Neuronal stem cell (in vitro differentiated cells): ENCODE results near the gene ANKRD22.

Source experiments
- DNase-seq: peaks from one replicate; pipeline ENCODE4 v3.0.0-alpha.2; 2013; ENCODE audit warnings: low spot score
- H2AFZ ChIP-seq: one replicate; pipeline ENCODE4 v1.6.1; 2013; ENCODE audit warnings: mild to moderate bottlenecking, low read length, inconsistent platforms
- H2AK5ac ChIP-seq: 2 replicates; pipeline ENCODE4 v1.6.1; 2013; ENCODE audit warnings: low read depth, mild to moderate bottlenecking, inconsistent platforms, low read length, moderate library complexity, mixed read lengths
- H2BK120ac ChIP-seq: 2 replicates; pipeline ENCODE4 v1.6.1; 2013; ENCODE audit warnings: low read depth, mild to moderate bottlenecking, inconsistent platforms, low read length, moderate library complexity, mixed read lengths
- H2BK12ac ChIP-seq: one replicate; pipeline ENCODE4 v1.6.1; 2013; ENCODE audit warnings: low read length, inconsistent platforms
- H2BK15ac ChIP-seq: 2 replicates; pipeline ENCODE4 v1.6.1; 2013; ENCODE audit warnings: mild to moderate bottlenecking, low read length, inconsistent platforms, mixed read lengths
- H2BK5ac ChIP-seq: one replicate; pipeline ENCODE4 v1.6.1; 2013; ENCODE audit warnings: inconsistent platforms, mild to moderate bottlenecking, low read length, moderate library complexity
- H3K14ac ChIP-seq: one replicate; pipeline ENCODE4 v1.6.1; 2013; ENCODE audit warnings: low read length, inconsistent platforms
- H3K18ac ChIP-seq: 2 replicates; pipeline ENCODE4 v1.6.1; 2013; ENCODE audit warnings: low read length, inconsistent platforms
- H3K23ac ChIP-seq: 2 replicates; pipeline ENCODE4 v1.6.1; 2013; ENCODE audit warnings: low read depth, mild to moderate bottlenecking, mixed read lengths, low read length, inconsistent platforms; ENCODE audit not compliant: poor library complexity
- H3K27ac ChIP-seq: replicated peaks from 3 replicates; pipeline ENCODE4 v1.5.1; 2013; ENCODE audit warnings: low read length, inconsistent platforms
- H3K27me3 ChIP-seq, 3 experiments: 2 replicates each; pipeline ENCODE4 v1.6.1; 2013; ENCODE audit warnings: low read length in 3 of 3, mild to moderate bottlenecking in 2 of 3, inconsistent platforms in 1 of 3, low read depth in 1 of 3, mixed read lengths in 1 of 3, moderate library complexity in 1 of 3; ENCODE audit not compliant: control insufficient read depth in 3 of 3, insufficient read depth in 3 of 3
- H3K36me3 ChIP-seq, 2 donors: replicated peaks in 1 of 2; 2 replicates each; pipeline ENCODE4 v1.6.1; 2013; ENCODE audit warnings: low read length in 2 of 2; ENCODE audit not compliant: control insufficient read depth in 2 of 2, insufficient read depth in 2 of 2
- H3K4ac ChIP-seq: 2 replicates; pipeline ENCODE4 v1.6.1; 2013; ENCODE audit warnings: inconsistent platforms, mild to moderate bottlenecking, low read length, moderate library complexity
- H3K4me1 ChIP-seq, 2 donors: 1 replicate in 1 of 2; 2 replicates in 1 of 2; pipeline ENCODE4 v1.6.1; 2013; ENCODE audit warnings: low read length in 2 of 2, low read depth in 1 of 2; ENCODE audit not compliant: control insufficient read depth in 2 of 2, insufficient read depth in 1 of 2
- H3K4me2 ChIP-seq: one replicate; pipeline ENCODE4 v1.6.1; 2013; ENCODE audit warnings: mild to moderate bottlenecking, low read length, inconsistent platforms; ENCODE audit not compliant: insufficient read depth, poor library complexity, severe bottlenecking
- H3K4me3 ChIP-seq, 2 donors: 2 replicates each; pipeline ENCODE4 v1.5.1; 2013; ENCODE audit warnings: low read length in 2 of 2, mild to moderate bottlenecking in 2 of 2, inconsistent platforms in 1 of 2, moderate library complexity in 1 of 2
- H3K79me1 ChIP-seq: one replicate; pipeline ENCODE4 v1.6.1; 2013; ENCODE audit warnings: low read depth, mild to moderate bottlenecking, inconsistent platforms, low read length, moderate library complexity
- H3K9ac ChIP-seq: one replicate; pipeline ENCODE4 v1.6.1; 2013; ENCODE audit warnings: mild to moderate bottlenecking, low read depth, low read length, inconsistent platforms; ENCODE audit not compliant: poor library complexity
- H3K9me3 ChIP-seq, 2 donors: replicated peaks in 1 of 2; 2 replicates each; pipeline versions ENCODE3 to v1.6.1; 2013; ENCODE audit warnings: low read length in 2 of 2, mild to moderate bottlenecking in 2 of 2, inconsistent platforms in 1 of 2, low read depth in 1 of 2, mixed read lengths in 1 of 2, moderate library complexity in 1 of 2; ENCODE audit not compliant: control insufficient read depth in 2 of 2, insufficient read depth in 1 of 2
- H4K8ac ChIP-seq: one replicate; pipeline ENCODE4 v1.6.1; 2013; ENCODE audit warnings: low read depth, mild to moderate bottlenecking, inconsistent platforms, low read length, moderate library complexity
- H4K91ac ChIP-seq: one replicate; pipeline ENCODE4 v1.6.1; 2013; ENCODE audit warnings: low read length, low read depth, mild to moderate bottlenecking, inconsistent platforms; ENCODE audit not compliant: poor library complexity
- WGBS, 2 donors: extraction: QIAGEN DNeasy Blood & Tissue Kit; methylation state at CpG; one replicate each; pipeline ENCODE4 v1.1.7; 2013; ENCODE audit warnings: missing lambda C conversion rate in 2 of 2, mixed read lengths in 1 of 2; ENCODE audit not compliant: insufficient read length in 2 of 2, insufficient replicate concordance in 1 of 2; ENCODE audit errors: extremely low coverage in 2 of 2; 5-methylcytosine and 5-hydroxymethylcytosine counted together

The ANKRD22 gene

DNA sequence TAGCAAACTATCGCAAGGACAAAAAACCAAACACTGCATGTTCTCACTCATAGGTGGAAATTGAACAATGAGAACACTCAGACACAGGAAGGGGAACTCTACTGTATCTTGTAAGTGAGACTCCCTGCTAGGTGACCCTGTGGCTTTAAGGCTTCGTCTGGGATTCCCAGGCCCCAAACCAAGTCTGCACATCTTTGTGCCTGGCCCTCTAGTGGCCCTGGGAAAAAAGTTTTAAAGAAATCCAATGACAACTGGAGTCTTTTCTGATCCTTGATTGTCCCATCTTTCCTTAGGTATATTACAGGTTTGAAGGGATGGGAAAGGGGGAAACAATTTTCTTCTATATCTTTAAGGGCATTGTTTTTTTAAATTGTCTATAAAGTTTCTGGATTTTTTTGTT, 59.7 kb downstream of the ANKRD22 start:
- Histone ChIP-seq H2AFZ (no peak overlapping the region), H2BK5ac (no peak overlapping the region), H4K8ac (no peak overlapping the region), H3K4ac (no peak overlapping the region), H3K36me3 (no peaks in the 10 kb centered on the region), H2AK5ac (no peak overlapping the region), H3K79me1 (no peaks in the 10 kb centered on the region), H3K9ac (no peak overlapping the region), H2BK15ac (no peak overlapping the region), H3K23ac (no peak overlapping the region), H2BK12ac (no peak overlapping the region), H3K14ac (no peak overlapping the region), H4K91ac (no peak overlapping the region), H2BK120ac (no peak overlapping the region), H3K4me2 (no peak overlapping the region), H3K18ac (no peak overlapping the region), H3K27me3 (no peaks in the 10 kb centered on the region), H3K27ac (no peak overlapping the region), H3K4me1 (no peaks in the 10 kb centered on the region), H3K9me3 (no peaks in the 10 kb centered on the region), H3K4me3 (no peak overlapping the region)
- DNase-seq: peak; percentile 8
- no CpG with 5 or more reads among the region's 2 CpGs for WGBS, 2 donors

DNA sequence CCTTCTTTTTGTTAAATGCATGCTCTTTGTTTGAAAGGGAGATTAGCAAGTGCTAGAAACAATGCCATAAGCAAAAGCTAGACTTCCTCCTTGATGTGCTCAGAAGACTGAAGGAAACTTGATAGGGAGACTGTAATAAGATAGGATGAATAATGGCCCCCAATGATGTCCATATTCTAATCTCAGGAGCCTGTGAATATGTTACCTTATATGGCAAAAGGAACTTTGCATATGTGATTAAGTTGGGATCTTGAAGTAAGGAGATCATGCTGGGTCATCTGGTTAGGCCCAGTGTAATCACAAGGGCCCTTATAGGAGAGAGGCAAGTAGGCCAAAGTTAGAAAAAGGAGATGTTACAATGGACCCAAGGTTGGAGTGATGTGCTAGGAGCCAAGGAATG, 62.7 kb downstream of the ANKRD22 start:
- H2BK15ac ChIP-seq: no peak overlapping the region
- H3K4me1 ChIP-seq: no peaks in the 10 kb centered on the region
- no peaks in the 10 kb centered on the region for H3K36me3 ChIP-seq
- H2BK5ac ChIP-seq: no peak overlapping the region
- no peak overlapping the region for H3K9ac ChIP-seq
- H3K23ac ChIP-seq: no peak overlapping the region
- no peaks in the 10 kb centered on the region for H3K79me1 ChIP-seq
- no peak overlapping the region for H3K27ac ChIP-seq
- no peak overlapping the region for H3K4ac ChIP-seq
- H3K4me3 ChIP-seq: no peak overlapping the region
- no peak overlapping the region for H2AK5ac ChIP-seq
- H3K27me3 ChIP-seq: no peaks in the 10 kb centered on the region
- no peak overlapping the region for H2AFZ ChIP-seq
- no peak overlapping the region for H4K8ac ChIP-seq
- no peak overlapping the region for H2BK12ac ChIP-seq
- H3K9me3 ChIP-seq: no peaks in the 10 kb centered on the region
- DNase-seq: no peak
- H3K18ac ChIP-seq: no peak overlapping the region
- H3K14ac ChIP-seq: no peak overlapping the region
- no peak overlapping the region for H2BK120ac ChIP-seq
- no peak overlapping the region for H3K4me2 ChIP-seq
- no peak overlapping the region for H4K91ac ChIP-seq

DNA sequence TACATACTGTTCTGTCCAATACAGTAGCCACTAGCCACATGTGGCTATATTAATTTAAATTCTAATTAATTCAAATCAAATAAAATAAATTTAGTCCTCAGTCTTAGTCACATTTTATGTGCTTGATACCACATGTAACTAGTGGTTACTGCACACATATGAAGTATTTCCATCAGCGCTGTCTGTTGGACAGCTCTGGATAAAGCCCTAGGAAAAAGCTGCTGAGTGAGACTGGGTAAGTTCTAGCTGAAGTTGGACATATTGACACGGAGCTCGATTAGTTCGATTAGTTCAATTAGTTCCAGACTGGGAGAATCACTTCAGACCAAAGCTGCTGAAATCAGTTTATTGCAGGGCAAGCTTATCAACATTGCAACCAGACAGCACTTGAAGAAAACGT, 64.2 kb downstream of the ANKRD22 start:
- WGBS, 2 donors: no CpG with 5 or more reads among the region's 5 CpGs
- Histone ChIP-seq H4K91ac (no peak overlapping the region), H3K4me1 (no peaks in the 10 kb centered on the region), H3K27me3 (no peaks in the 10 kb centered on the region), H3K4me2 (no peak overlapping the region), H3K79me1 (no peaks in the 10 kb centered on the region), H3K9ac (no peak overlapping the region), H3K27ac (no peak overlapping the region), H4K8ac (no peak overlapping the region), H3K9me3 (no peaks in the 10 kb centered on the region), H3K36me3 (no peaks in the 10 kb centered on the region), H2BK15ac (no peak overlapping the region), H3K4ac (no peak overlapping the region), H3K14ac (no peak overlapping the region), H3K4me3 (no peak overlapping the region), H2BK120ac (no peak overlapping the region), H2BK12ac (no peak overlapping the region), H3K23ac (no peak overlapping the region), H3K18ac (no peak overlapping the region), H2BK5ac (no peak overlapping the region), H2AFZ (no peak overlapping the region), H2AK5ac (no peak overlapping the region)
- DNase-seq: no peak

DNA sequence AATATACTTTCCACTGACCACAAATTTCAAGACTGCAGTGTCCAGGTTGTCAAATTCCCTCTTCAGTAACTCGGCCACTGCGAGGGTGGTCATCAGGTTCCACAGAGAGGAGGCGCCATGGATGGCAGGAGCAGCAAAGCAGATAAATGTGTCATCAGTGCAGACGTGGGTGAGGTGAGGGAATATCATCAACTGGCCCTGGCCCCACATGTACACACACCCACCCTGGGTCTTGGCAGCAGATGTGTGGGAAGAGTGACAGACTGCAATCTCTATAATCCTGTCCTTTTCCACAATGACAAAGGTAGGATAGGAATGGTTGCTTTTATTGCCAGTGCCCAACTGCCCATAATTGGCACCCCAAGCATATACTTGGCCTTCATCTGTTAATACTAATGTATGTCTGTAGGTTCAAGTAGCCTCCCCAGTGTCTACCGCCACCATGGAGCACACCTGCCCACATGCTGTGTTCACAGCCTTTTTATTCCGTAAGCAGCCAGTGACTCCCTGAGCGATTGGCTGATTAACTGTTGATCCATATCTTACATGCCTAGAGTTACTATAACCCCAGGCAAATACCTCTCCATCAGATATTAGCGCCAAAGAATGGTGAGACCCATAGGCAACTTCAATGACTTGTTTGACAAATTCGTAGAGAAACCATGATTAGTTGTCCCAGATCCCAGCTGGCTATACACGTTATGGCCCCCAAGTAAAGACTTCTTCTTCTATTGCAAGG, 65.4 kb downstream of the ANKRD22 start:
- H3K4me1 ChIP-seq: no peaks in the 10 kb centered on the region
- H3K14ac ChIP-seq: no peak overlapping the region
- H3K23ac ChIP-seq: no peak overlapping the region
- no peak for DNase-seq
- no peak overlapping the region for H3K4ac ChIP-seq
- WGBS, 2 donors: no CpG with 5 or more reads among the region's 10 CpGs
- H2BK12ac ChIP-seq: no peak overlapping the region
- no peak overlapping the region for H2BK5ac ChIP-seq
- no peak overlapping the region for H3K27ac ChIP-seq
- no peaks in the 10 kb centered on the region for H3K27me3 ChIP-seq
- H3K9me3 ChIP-seq: no peaks in the 10 kb centered on the region
- H4K91ac ChIP-seq: no peak overlapping the region
- H3K36me3 ChIP-seq: no peaks in the 10 kb centered on the region
- no peak overlapping the region for H2BK120ac ChIP-seq
- no peak overlapping the region for H4K8ac ChIP-seq
- H3K18ac ChIP-seq: no peak overlapping the region
- no peak overlapping the region for H3K9ac ChIP-seq
- H2BK15ac ChIP-seq: no peak overlapping the region
- H2AFZ ChIP-seq: no peak overlapping the region
- H2AK5ac ChIP-seq: no peak overlapping the region
- H3K4me3 ChIP-seq: no peak overlapping the region
- H3K4me2 ChIP-seq: no peak overlapping the region
- no peaks in the 10 kb centered on the region for H3K79me1 ChIP-seq
